Caki2 (cell line): ENCODE results near the gene ALOX15. TPM values are rescaled to one million over a fixed set of nuclear protein-coding genes. Genes with fewer than 3 reads are reported as not detected.
"Not testable (repeated sequence)": the region's sequence is repeated elsewhere in the genome, so short reads cannot be mapped to it uniquely, and the experiment has no call there.

Experiments
- DNase-seq: peaks from one replicate; pipeline ENCODE4 v3.0.0-alpha.2; 2015; ENCODE audit warnings: low read depth
- in situ Hi-C: cut with HindIII; loops from 2 replicates; pipeline ENCODE4 v1.10.0; 2016; ENCODE audit warnings: low sequenced_read_pairs, low pct_unique_long_range_greater_than_20kb, mixed read lengths
- total RNA-seq: library from RNA; depleted of rRNA; stranded (reverse); fragments of >200 nt; shearing (Covaris generic); gene quantifications from 2 replicates; pipeline ENCODE4 v1.2.3, GENCODE V29; 2014; ENCODE audit warnings: low replicate concordance

The ALOX15 gene
- total RNA-seq, 1 experiment from 2014 or later = not detected

DNA sequence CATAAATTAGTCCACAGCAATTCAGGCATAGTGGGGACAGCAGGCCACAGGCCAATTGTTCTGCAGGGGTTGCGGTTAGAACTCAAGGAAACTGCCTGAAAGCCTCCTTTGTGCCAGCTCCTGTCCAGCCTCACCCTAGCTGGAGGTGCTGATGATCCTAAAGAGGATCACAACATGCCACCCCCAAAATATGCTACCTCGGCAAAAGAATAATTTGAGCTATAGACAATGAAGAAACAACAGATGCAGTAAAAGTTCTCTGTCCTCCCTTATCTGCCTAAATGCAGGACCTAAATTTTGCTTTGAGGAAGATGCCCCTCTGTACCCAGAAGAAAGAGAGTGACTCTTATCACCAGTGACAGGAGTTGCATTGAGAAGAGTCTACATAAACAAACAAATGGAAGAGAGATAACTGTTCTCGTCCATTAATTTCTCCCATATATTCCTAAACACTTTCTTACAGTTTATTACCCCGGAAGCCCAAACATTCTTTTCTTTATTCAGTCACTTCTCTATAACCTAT is 14.7 kb downstream of the ALOX15 start:
- DNase-seq = no peak
- in situ Hi-C loops = no loop called here

DNA sequence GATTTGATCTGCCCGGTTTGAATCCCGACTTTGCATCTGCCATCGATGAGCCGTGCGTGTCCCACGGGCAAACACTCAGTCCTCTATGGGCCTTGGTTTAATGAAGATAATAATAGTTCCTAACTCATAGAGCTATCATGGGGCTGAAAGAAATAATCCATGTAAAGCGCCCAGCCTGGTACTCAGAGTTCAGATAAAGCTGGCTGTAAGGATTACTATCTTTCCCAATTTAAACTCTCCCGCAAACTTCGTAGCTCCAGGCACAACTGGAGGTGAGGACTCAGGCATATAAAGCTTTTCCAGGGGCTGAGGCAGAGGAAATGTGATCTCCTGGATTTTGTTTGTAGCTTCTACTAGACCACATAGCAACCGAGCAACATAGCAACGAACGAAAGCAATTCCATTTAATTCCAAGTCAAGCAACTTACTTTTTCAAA is 16.3 kb downstream of the ALOX15 start:
- no peak for DNase-seq
- in situ Hi-C loops = no loop called here

DNA sequence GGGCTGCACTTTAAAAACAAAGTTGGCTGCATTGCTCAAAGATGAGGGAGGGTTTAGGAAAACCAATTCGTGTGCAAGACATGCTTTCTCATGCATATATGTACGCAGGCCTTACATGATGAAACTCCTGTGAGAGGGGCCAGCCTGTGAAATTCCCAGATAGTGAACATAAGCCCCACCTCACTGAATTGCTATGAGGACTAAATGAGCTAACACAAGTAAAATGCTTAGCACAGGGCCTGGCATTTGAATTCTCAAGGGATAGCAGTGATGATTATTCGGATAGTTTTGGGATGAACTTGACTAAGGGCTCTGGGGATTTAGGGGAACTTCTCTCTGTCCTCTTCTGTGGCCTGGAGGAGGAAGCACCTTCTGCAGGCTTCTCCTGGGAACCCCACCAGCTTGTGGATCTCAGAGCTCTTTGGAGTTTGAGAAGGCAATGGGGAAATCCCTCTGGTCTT is 17.0 kb downstream of the ALOX15 start:
- in situ Hi-C loops, DNase-seq: not testable (repeated sequence)

DNA sequence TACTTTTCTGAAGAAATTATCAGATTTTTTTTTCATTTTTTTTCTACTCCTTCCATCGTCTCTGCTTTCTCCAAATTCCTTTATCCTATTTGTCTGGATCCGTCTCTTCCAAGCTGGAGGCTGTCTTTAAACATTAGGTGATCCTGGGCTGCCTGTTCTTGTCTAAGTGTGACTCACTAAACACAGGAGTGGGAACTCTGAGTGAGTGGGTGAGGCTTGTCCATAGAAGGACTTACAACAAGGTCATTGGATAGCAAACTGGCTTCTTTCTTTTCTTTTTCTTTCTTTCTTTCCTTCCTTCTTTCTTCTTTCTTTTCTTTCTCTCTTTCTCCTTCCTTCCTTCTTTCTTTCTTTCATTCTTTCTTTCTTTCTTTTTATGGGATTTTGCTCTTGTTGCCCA is 18.2 kb downstream of the ALOX15 start:
- in situ Hi-C loops = no loop called here

DNA sequence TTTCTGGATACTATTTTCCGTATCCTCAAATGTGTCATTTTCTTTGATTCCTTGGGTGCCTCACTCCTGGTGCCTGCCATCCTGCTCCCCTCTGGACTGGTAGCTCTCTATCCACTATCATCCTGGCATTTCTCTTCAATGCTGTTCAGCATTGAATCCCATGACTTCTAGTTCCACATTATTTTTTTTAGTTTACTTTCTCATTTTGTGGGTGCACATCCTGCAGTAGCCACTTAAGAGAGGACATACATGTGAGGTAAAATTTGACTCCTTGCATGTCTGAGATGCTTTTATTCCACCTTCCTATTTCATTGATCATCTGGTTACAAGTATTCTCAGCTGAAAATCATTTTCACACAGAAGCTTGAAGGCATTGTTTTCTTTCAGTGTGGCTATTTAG is 19.1 kb downstream of the ALOX15 start:
- in situ Hi-C loops = no loop called here
- no peak for DNase-seq

More for the DNA sequence above, 18.2 kb downstream of the ALOX15 start:
- no peak for DNase-seq

DNA sequence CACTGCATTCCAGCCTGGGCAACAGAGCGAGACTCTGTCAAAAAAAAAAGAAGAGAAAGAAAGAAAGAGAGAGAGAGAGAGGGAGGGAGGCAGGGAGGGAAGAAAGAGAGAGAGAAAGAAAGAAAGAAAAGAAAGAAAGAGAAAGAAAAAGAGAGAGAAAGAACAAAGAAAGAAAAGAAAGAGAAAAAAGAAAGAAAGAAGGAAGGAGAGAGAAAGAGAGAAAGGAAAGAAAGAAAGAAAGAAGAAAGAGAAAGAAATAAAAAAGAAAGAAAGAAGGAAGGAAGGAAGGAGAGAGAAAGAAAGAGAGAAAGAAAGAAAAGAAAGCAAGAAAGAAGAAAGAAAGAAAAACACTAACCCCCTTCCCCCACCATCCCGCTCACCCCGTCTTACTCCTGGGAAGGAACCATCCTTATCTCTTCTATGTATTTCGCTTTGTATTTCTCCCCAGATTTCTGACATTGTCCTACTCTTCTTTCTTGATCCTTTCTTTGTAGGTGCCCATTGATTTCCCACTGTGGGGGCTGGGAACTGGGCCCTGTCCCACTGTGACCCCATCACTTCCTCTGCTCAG is 20.9 kb downstream of the ALOX15 start:
- DNase-seq = no peak
- in situ Hi-C loops = no loop called here

DNA sequence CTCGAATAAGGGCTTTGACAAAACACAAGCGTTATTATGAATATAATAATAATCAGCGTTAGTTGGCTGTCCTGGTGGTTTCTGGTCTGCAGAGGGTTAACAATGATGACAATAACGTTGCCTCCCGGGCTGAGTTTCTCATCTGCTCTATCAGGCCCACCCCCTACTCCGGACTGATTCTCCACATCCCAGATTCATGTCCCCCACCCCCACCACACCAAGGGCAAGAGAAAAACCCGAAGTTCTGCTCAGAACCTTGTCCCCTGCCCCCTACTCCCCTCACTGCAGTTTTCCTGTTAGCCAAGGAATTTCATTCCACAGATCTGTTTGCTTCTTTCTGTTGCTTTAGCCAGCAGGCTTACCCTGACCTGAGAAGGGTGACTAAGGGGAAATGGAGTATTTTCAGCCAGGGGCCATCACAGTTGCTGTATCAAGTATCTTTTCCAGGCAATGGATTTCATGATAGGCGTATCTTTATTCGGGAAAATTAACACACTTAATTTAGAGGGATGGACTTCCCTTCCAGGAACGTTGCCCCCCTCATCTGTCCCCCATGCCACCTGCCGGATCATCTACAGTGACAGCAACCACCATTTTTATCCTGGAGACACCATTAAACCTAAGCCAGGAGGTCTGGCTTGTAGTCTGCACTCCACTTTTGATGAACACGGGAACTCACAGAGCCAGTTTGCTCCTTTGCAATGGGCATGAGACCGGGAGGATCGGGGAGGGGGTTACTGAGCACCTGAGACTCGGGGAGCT is 23.7 kb downstream of the ALOX15 start:
- no peak for DNase-seq
- in situ Hi-C loops = no loop called here

DNA sequence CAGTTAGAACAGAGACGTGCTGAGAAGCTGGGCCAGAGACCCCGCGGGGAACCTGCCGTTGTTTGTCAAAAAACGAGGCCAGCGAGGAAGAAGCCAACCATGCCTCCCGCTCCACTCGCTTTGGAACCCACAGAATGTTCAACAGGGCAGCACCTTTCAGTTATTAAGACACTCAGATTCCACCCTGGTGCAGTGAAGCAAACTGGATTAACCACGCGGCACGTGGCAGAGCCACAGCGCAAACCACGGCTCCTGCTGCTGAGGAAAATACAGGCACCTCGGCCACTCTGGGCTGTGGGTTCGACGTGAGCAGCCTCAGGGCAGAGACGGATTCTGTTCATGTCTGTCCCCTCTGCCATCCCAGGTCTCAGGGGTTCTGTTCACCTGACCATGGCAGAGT is 24.4 kb downstream of the ALOX15 start:
- in situ Hi-C loops = no loop called here
- no peak for DNase-seq

DNA sequence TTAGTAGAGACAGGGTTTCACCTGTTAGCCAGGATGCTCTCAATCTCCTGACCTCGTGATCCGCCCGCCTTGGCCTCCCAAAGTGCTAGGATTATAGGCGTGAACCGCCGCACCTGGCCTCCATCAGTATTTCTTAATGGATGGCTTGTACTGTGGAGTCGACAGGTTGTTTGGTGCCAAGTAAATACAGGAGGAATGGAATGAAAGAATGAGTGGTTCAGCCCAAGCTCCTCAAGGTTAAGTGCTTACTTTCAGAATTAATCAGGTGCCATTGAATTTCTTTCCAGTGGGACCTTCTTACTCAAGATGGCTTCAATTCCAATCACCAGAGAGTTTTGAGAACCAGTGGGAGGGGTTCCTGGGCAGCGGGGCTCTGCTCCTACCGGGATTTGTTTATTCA is 25.0 kb downstream of the ALOX15 start:
- DNase-seq = no peak
- in situ Hi-C loops = no loop called here

DNA sequence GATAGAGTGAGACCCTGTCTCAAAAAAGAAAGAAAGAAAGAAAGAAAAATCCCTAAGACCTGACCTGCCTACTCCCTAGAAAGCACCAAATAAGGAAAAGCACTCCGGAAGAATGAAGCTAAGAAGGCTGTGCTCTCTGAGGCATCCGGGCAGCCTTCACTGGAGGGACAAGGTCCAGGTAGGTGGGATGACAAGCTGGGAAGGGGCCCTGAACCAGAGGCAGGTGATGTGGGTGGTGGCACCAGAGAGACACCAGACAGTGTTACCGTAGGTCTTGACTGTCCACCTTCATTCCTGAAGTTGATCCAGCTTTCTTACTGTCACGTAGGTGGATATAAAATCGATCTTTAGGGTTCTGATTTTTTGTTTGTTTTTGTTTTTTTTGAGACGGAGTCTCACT is 30.8 kb downstream of the ALOX15 start:
- in situ Hi-C loops = no loop called here
- DNase-seq = no peak

DNA sequence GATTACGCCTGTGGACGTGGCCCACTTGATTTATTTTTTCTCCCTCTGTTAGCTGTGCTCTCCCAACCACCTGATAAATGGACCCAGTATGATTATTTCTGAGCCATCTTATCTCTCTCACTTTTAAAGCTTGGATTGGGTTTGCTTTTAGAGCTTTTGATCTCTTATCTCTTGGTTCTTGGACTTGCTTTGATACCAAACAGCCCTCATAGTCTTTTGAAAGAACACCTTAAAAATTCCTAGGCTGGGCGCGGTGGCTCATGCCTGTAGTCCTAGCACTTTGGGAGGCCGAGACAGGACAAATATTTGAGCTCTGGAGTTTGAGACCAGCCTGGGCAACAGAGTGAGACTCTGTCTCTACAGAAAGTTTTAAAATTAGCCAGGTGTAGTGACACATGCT is 31.3 kb downstream of the ALOX15 start:
- no peak for DNase-seq
- in situ Hi-C loops = no loop called here

DNA sequence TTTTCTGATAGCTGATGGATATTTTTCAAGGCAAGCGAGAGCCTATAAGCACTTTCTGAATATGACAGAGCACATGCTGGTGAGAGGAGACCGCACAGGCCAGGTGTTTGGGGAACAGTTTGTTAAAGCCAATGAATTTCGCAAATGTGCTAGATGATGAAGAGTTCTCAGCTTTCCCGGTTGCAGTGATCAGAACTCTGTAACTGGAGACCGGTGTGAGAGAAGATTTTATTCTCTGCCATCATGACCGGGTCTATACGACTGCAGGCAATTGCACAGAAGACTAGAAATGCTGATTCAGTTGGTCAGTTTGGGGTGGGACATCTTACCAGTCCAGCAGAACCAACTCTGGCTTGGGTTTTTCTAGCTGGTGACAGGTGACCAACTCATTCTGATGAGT is 31.7 kb downstream of the ALOX15 start:
- no peak for DNase-seq

DNA sequence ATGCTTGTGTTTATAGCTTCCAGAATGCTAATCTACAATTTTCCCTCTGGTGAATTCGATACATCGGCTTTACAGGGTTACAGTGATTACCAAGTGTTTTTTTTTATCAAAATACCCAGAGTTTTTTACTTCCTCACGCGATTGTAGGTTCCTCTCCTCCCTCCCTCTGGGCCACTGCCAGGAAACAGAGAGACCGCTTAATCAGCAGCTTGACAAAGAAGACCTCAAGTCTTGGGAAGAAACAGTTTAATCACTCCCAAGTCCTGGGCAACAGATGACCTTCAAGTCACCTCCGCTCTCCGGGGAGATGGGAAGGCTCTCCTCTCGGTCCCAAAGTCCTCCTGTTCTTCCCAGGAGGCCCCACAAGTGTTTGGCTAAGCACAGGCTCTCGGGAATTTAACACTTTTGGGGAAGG is 33.7 kb downstream of the ALOX15 start:
- no peak for DNase-seq
- in situ Hi-C loops = no loop called here

More for the DNA sequence above, 31.7 kb downstream of the ALOX15 start:
- in situ Hi-C loops = no loop called here

DNA sequence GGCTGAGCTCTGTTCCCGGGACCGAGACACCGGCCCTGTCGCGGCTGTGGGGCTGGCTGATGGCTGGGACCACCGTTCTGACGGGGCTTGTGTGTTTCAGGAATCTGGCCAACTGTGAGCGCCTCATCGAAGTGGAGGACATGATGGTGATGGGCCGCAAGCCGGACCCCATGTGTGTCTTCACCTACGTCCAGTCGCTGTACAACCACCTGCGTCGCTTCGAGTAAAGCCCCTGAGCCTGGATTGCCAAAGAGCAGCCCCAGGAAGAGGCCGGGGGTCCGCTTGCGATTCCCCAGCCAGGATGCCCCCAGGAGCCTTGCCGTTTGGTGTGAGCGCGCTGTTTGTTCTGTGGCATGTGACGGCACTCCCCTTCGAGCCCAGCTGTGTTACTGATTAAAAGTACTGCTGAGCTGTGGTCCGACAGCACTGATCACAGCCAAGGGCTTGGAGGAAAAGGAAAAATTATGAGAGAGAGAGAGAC is 34.2 kb downstream of the ALOX15 start:
- in situ Hi-C loops = no loop called here
- no peak for DNase-seq

DNA sequence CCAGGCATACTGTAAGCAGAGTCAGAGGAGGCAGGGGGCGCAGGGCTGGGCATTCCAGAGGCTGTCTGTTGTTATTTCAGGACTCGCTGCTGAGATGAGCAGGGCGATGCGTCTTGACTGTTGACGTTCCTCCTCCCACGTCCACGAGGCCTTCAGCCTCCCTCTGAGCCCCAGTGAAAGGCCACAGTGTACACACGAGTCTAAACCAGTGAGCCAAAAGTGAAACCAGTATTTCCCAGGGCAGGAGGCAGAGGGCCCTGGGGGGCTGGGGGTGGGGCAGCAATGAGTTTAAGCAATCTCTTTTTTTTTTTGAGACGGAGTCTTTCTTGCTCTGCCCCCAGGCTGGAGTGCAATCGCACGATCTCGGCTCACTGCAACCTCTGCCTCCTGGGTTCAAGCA is 35.7 kb downstream of the ALOX15 start:
- in situ Hi-C loops = no loop called here
- DNase-seq = no peak

DNA sequence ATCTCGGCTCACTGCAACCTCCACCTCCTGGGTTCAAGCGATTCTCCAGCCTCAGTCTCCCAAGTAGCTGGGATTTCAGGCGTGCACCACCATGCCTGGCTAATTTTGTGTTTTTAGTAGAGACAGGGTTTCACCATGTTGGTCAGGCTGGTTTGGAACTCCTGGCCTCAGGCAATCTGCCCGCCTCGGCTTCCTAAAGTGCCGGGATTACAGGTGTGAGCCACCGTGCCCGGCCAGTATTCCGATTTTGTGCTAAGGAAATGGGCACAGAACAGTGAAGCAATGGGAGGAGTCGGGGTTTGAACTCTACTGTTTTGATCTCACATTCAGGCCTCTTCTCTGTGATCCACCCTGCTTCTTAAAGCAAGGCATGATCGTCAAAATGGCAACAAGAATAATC is 36.7 kb downstream of the ALOX15 start:
- in situ Hi-C loops, DNase-seq: not testable (repeated sequence)

DNA sequence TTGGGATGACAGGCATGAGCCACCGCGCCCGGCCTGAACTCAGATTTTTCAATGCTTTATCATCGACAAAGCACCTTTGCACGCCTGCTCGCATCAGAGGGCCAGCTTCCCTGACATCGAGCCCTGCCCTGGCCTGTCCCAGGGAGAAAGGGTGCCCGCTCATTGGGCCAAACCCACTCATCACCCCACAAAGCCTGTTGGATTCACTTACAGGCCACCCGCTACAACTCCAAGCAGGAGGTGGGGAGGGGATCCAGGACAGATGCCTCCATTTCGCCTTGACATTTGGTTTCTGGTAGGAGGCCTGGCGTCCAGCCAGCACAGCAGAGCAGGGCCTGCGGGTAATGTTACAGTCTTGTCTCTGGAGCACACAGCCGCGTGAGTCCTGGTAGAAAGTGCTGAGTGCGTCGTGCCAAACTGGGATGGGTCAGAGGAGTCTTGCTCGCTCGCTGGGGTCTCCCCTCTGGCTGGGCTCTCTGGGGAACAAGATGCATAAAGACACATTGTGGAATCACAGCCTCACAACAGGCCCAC is 37.3 kb downstream of the ALOX15 start:
- in situ Hi-C loops = no loop called here
- no peak for DNase-seq

DNA sequence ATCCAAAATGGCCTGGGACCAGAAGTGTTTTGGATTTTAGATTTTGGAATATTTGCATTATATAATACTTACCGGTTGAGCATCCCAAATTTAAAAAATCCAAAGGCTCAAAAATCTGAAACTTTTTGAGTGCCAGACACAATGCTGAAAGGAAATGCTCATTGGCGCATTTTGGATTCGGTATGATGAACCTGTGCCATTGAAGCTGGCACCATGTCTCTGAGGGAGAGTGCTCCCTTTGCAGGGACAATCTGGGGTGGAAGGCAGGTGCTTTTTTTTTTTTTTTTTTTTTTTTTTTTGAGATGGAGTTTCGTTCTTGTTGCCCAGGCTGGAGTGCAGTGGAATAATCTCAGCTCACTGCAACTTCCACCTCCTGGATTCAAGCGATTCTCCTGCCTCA is 39.4 kb downstream of the ALOX15 start:
- no peak for DNase-seq
- in situ Hi-C loops = no loop called here

DNA sequence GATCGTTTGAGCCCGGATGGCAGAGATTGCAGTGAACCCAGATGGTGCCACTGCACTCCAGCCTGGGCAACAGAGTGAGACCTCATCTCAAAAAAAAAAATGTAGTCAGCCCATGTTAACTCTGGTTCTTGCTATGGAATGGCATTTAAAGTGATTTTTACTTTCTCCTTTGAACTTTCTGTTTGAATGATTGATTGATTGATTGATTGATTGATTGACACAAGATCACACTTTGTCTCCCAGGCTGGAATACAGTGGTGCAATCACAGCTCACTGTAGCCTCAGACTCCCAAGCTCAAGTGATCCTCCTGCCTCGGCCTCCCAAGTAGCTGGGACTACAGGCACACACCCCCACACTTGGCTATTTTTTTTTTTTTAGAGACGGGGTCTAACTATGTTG is 40.2 kb downstream of the ALOX15 start:
- in situ Hi-C loops = no loop called here
- no peak for DNase-seq
